OCI-LY1 (cell line): ENCODE results near the gene ZDHHC6.
"Not testable (repeated sequence)": the region's sequence is repeated elsewhere in the genome, so short reads cannot be mapped to it uniquely, and the experiment has no call there.

ENCODE experiments used
- H2AFZ ChIP-seq: fragments of 200-600 bp; sonication (generic), shearing (Covaris generic); 2 replicates; pipeline ENCODE4 v1.6.0; 2014; ENCODE audit warnings: antibody characterized with exemption, mild to moderate bottlenecking, low read length
- H3F3A ChIP-seq: fragments of 200-600 bp; sonication (generic), shearing (Covaris generic); 2 replicates; pipeline ENCODE4 v1.6.0; 2014; ENCODE audit warnings: mild to moderate bottlenecking, antibody characterized with exemption, low read length, moderate library complexity; ENCODE audit not compliant: insufficient read depth
- H3K27ac ChIP-seq: fragments of 200-600 bp; sonication (generic); 2 replicates; pipeline ENCODE4 v1.5.1; 2014; ENCODE audit warnings: low read length, mixed run types, mild to moderate bottlenecking, low read depth; ENCODE audit not compliant: poor library complexity, severe bottlenecking
- H3K27me3 ChIP-seq: fragments of 200-600 bp; sonication (generic); 2 replicates; pipeline ENCODE4 v1.6.0; 2014; ENCODE audit warnings: antibody characterized with exemption, mild to moderate bottlenecking, low read length, moderate library complexity; ENCODE audit not compliant: insufficient read depth
- H3K36me3 ChIP-seq: fragments of 200-600 bp; sonication (generic); 2 replicates; pipeline ENCODE4 v1.6.1; 2014; ENCODE audit warnings: mild to moderate bottlenecking, antibody characterized with exemption, low read length, moderate library complexity, mixed read lengths; ENCODE audit not compliant: insufficient read depth
- H3K4me1 ChIP-seq: fragments of 200-600 bp; sonication (generic); 2 replicates; pipeline ENCODE4 v1.5.1; 2014; ENCODE audit warnings: mild to moderate bottlenecking, low read length, moderate library complexity; ENCODE audit not compliant: insufficient read depth, severe bottlenecking
- H3K4me2 ChIP-seq: fragments of 200-600 bp; sonication (generic), shearing (Covaris generic); 2 replicates; pipeline ENCODE4 v1.6.1; 2014; ENCODE audit warnings: low read length
- H3K4me3 ChIP-seq: fragments of 200-600 bp; sonication (generic); 2 replicates; pipeline ENCODE4 v1.5.1; 2014; ENCODE audit warnings: low read length, low read depth, mild to moderate bottlenecking, mixed read lengths; ENCODE audit not compliant: poor library complexity, severe bottlenecking
- H3K79me2 ChIP-seq: fragments of 200-600 bp; shearing (Covaris generic); 2 replicates; pipeline ENCODE4 v1.6.1; 2016; ENCODE audit warnings: mixed run types, low read length, mixed read lengths; ENCODE audit not compliant: insufficient read depth
- H3K9ac ChIP-seq: fragments of 200-600 bp; sonication (generic), shearing (Covaris generic); 2 replicates; pipeline ENCODE4 v1.6.1; 2014; ENCODE audit warnings: mild to moderate bottlenecking, low read length, mixed read lengths
- H3K9me2 ChIP-seq: fragments of 200-600 bp; sonication (generic), shearing (Covaris generic); 2 replicates; pipeline ENCODE4 v1.6.1; 2014; ENCODE audit warnings: low read depth, mild to moderate bottlenecking, low read length, mixed read lengths
- H3K9me3 ChIP-seq: fragments of 200-600 bp; shearing (Covaris generic); 2 replicates; pipeline ENCODE4 v1.6.1; 2014; ENCODE audit warnings: low read length, mixed read lengths
- H4K20me1 ChIP-seq: fragments of 200-600 bp; sonication (generic), shearing (Covaris generic); 2 replicates; pipeline ENCODE4 v1.6.0; 2016; ENCODE audit warnings: mild to moderate bottlenecking, low read length; ENCODE audit not compliant: insufficient read depth
- EZH2 ChIP-seq: fragments of 200-600 bp; sonication (generic), shearing (Covaris generic); IDR thresholded peaks from 2 replicates; pipeline ENCODE4 v1.8.0; 2017; ENCODE audit warnings: borderline replicate concordance, mixed run types, mild to moderate bottlenecking, antibody characterized with exemption, low read length, moderate library complexity, mixed read lengths
- TF ChIP-seq, protein P1 (sequence below): fragments of 200-600 bp; sonication (generic), shearing (Covaris generic); IDR thresholded peaks from 2 replicates; pipeline ENCODE4 v1.5.1; 2017; ENCODE audit warnings: mild to moderate bottlenecking, antibody characterized with exemption, low read length, moderate library complexity, mixed read lengths

Gene ZDHHC6

DNA sequence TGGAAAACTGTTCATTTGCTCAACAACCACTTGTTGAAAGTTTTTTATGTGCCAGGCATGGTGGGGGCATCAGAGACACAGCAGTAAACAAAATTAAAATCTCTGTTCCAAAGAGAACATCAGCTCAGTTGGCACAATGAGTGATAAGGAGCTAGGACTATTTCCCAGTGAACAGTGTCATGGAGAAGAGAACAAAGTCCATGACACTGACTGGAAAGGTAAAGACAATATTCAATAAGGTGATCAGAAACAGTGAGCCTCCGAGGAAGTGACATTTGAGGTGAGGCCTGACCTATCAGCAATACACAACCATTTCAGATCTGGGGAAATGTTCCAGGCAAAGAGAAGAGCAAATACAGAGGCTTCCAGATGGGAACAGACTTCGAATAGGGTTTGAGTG, 58.2 kb downstream of the ZDHHC6 start:
- TF ChIP-seq EZH2: no peak
- TF ChIP-seq, protein P1, sequence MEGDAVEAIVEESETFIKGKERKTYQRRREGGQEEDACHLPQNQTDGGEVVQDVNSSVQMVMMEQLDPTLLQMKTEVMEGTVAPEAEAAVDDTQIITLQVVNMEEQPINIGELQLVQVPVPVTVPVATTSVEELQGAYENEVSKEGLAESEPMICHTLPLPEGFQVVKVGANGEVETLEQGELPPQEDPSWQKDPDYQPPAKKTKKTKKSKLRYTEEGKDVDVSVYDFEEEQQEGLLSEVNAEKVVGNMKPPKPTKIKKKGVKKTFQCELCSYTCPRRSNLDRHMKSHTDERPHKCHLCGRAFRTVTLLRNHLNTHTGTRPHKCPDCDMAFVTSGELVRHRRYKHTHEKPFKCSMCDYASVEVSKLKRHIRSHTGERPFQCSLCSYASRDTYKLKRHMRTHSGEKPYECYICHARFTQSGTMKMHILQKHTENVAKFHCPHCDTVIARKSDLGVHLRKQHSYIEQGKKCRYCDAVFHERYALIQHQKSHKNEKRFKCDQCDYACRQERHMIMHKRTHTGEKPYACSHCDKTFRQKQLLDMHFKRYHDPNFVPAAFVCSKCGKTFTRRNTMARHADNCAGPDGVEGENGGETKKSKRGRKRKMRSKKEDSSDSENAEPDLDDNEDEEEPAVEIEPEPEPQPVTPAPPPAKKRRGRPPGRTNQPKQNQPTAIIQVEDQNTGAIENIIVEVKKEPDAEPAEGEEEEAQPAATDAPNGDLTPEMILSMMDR: no peak
- Histone ChIP-seq H3K36me3 (peaks cover 1% of the 10 kb centered on the region; the same call in 1 of the 2 replicates), H3K4me3 (no peak overlapping the region), H3K4me2 (no peak overlapping the region), H3K9ac (no peak overlapping the region), H3K4me1 (peaks cover 9% of the 10 kb centered on the region), H3K9me2 (no peaks in the 10 kb centered on the region), H3K79me2 (0 out of 2 replicates have a peak, but pooled peaks cover 8% of the 10 kb centered on the region), H3F3A (no peaks in the 10 kb centered on the region), H4K20me1 (no peaks in the 10 kb centered on the region), H2AFZ (no peak overlapping the region), H3K27me3 (no peaks in the 10 kb centered on the region), H3K27ac (no peak overlapping the region), H3K9me3 (no peaks in the 10 kb centered on the region)

DNA sequence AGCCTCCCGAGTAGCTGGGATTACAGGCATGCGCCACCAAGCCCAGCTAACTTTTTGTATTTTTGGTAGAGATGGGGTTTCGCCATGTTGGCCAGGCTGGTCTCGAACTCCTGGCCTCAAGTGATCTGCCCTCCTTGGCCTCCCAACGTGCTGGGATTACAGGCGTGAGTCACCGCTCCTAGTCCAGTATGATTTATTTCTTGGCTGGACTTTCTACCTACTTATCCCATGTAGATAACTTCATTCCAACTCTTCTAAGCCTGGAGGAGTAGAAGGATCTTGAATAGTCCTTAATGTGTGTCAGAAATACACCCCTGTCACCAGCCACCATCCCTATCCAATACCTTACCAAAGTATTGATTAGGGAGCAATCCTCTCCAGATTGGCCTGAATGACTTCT, 58.7 kb downstream of the ZDHHC6 start:
- H4K20me1 ChIP-seq, H3K36me3 ChIP-seq, H3K9me3 ChIP-seq, H2AFZ ChIP-seq, H3K4me1 ChIP-seq, H3K4me3 ChIP-seq, H3K9ac ChIP-seq, H3K27me3 ChIP-seq, H3K9me2 ChIP-seq, H3K79me2 ChIP-seq, H3K27ac ChIP-seq, H3K4me2 ChIP-seq, H3F3A ChIP-seq: not testable (repeated sequence)

GRCh38 chr10:112385201-112385600, 61.5 kb downstream of the ZDHHC6 start:
- H3K9me3 ChIP-seq: no peaks in the 10 kb centered on the region
- H3K27me3 ChIP-seq: no peaks in the 10 kb centered on the region
- H3K9me2 ChIP-seq: no peaks in the 10 kb centered on the region
- no peak overlapping the region for H3K4me3 ChIP-seq
- H4K20me1 ChIP-seq: no peaks in the 10 kb centered on the region
- H2AFZ ChIP-seq: no peak overlapping the region
- H3K79me2 ChIP-seq: 0 out of 2 replicates have a peak, but pooled peaks cover 8% of the 10 kb centered on the region
- TF ChIP-seq, protein P1: no peak
- TF ChIP-seq EZH2: no peak
- peaks cover 9% of the 10 kb centered on the region for H3K4me1 ChIP-seq
- no peak overlapping the region for H3K9ac ChIP-seq
- peaks cover 9% of the 10 kb centered on the region; the same call in 1 of the 2 replicates for H3K36me3 ChIP-seq
- H3F3A ChIP-seq: no peaks in the 10 kb centered on the region
- H3K27ac ChIP-seq: no peak overlapping the region
- H3K4me2 ChIP-seq: no peak overlapping the region

DNA sequence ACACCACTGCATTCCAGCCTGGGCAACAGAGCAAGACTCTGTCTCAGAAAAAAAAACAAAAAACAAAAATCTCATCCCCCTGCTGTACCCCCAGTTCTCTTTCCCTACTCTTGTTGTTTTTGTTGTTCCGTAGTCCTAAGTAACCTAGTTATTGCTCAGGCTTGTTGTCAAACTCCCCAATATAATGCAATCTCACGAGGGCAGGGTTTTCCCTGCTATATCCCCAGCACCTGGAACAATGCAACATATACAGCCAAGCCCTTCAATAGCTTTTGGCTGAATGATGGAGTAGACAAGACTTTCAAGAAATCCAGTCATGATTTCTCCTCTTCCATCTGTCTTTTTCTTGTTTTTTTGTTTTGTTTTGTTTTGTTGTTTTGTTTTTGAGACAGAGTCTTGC, 62.6 kb downstream of the ZDHHC6 start:
- Histone ChIP-seq H4K20me1 (no peaks in the 10 kb centered on the region), H3K4me3 (no peak overlapping the region), H3K4me1 (peaks cover 3% of the 10 kb centered on the region), H3K9ac (no peak overlapping the region), H3K9me3 (no peaks in the 10 kb centered on the region), H3K79me2 (0 out of 2 replicates have a peak, but pooled peaks cover 8% of the 10 kb centered on the region), H2AFZ (no peak overlapping the region), H3F3A (no peaks in the 10 kb centered on the region), H3K4me2 (no peak overlapping the region), H3K36me3 (peaks cover 14% of the 10 kb centered on the region; the same call in 1 of the 2 replicates), H3K27ac (no peak overlapping the region), H3K9me2 (no peaks in the 10 kb centered on the region), H3K27me3 (no peaks in the 10 kb centered on the region)
- TF ChIP-seq, protein P1: no peak
- TF ChIP-seq EZH2: no peak
